Measurements from ENCODE around the gene ZNF503.
"Not testable (repeated sequence)": the region's sequence is repeated elsewhere in the genome, so short reads cannot be mapped to it uniquely, and the experiment has no call there.

The ZNF503 gene

DNA sequence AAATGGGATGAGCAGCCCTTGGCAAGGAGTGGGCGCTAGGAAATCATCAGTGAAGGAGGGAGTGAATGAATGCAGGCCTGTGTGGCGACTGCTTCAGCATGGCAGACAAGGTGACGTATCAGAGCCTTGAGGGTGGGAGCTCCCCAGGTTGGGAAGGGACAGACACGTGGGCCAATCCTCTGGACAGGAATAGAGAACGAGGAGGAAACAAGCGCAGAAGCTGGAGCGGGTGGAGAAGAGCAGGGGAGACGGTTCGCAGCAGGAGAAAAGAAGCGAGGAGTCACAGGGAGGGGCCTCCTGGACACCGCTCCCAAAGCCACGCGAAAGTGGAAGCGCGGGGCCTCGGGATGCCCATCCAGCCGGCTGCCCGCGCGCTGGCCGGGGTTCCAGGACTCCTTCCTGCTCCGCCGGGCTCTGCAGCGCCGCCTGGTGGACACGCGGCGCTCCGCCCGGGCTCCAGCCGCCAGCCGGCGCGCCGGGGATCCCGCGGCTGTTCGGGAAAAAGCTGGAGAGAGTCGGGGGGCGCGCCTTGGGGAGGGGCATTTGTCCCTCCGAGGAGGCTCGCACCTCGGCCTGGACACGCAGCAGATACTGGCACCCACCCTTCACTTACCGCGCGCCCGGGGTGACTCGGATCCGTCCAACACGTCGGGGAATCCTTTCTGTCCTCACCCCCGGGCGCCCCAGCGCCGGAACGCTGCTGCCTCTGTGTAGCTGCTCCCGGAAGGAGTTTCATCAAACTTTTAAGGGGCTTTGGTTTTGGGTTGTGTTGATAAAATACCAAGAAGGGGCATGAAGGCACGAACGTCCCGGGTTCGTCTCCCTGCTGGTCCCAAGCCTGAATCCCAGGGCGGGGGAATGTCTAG lies 6.3 kb downstream of the ZNF503 start:
- DNase-seq (ENCODE audit: low spot score) = no peak

DNA sequence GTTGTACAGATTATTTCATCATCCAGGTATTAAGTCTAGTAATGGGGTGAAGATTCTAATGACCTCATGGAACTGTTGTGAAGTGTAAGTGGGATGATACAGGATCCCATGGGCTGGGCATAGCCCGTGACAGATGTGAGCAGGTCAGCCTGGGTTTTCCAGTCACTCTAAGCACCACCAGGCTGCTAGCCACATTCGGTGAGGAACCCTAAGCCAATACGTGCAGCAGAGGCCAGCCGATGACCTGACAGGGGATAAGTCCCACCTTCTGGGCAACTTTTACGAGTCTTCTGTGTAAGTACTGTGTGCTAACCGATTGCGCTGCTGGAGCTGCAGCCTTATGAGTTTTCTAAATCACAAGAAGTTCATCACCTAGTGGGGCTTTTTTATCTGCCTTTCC lies 7.3 kb downstream of the ZNF503 start:
- DNase-seq (ENCODE audit: low spot score) = no peak

DNA sequence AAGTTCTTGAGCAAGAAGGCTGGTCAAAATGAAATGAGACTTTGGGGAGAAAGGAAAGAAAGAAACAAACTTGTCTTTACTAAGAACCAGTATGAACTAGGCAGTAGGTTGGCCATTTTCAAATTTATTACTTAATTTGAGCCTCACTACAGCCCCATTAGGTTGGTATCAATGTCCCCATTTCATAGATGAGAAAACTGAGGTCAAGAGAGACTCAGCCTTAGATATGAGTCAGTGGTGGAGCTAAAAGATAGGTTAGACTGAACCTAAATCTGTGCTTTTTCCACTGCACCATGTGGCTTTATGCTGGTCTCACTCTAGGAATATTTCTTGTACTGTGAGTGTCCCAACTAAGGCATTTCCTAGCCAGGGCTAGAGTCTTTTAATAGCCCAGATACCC lies 8.8 kb downstream of the ZNF503 start:
- DNase-seq (ENCODE audit: low spot score) = no peak

DNA sequence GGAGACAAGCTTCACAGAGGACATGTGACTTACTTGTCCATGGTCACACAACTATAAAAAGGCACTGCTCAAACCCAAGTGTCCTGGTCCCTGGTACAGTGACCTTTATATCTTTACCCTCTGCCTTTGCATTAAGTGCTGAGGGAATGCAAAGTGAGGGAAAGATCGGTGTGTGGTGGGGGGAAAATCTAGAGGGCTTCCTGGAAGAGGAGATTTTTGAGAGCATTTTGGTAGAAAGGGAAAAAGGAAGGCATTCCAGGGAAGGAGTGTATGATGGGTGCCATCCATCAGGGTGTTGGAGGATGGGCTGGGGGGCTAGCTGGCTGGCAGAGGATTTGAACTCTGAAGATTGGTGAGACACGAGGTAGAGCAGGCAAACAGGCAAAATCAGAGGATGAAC lies 9.3 kb downstream of the ZNF503 start:
- no peak for DNase-seq (ENCODE audit: low spot score)

DNA sequence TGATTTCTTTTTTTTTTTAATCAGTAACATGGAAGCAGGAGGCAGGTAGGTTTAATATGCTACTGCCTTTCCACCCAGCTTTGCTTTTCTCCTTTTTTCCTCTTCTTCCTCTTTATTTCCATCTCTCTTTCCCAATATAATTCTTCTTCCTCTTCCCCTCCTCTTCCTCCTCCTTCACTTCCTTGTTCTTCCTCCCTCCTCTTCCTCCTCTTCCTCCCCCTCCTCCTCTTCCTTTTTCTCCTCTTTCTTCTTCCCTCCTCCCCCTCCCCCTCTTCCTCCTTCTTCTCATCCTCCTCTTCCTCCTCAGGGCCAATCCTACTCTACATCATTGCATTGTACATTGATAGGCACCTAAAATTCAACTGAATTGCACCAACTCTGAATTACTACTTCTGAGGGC lies 11.4 kb downstream of the ZNF503 start:
- no peak for DNase-seq (ENCODE audit: low spot score)

DNA sequence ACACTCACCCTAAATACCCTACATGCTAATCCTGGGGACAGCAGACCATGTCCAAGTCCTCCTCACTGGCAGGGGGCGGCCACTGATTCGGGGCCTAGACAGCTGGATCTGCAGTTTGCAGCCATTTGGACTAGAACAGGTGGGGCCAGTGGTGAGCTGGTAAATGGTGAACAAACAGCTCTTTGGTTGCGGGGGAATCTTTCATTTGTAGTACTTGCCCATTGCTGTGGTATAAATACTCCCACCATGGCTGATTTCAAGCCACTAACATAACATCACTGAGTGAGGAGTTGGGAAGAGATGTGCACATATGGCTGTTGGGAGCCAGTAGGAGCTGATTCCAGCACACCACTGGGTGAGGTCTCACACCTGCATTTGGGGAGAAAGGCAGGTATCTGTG lies 13.5 kb downstream of the ZNF503 start:
- DNase-seq (ENCODE audit: low spot score) = no peak

DNA sequence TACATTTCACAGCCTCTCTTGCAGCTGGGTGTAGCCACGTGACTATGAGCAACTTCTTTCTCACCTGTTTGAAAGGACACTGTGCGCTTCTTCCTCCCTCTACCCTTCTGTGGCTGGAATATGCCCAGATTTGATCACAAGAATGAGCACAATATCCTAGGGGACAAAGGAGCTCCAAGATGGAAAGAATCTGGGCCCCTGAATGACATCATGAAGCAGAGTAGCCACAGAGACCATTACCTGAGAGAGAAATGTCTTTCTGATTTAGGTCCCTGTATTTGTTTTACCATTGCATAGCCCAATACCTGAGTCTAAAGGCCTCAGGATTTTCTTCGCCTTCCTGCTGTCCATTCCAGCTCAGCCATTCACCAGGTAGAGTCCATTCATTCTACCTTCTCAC lies 15.4 kb downstream of the ZNF503 start:
- no peak for DNase-seq (ENCODE audit: low spot score)

DNA sequence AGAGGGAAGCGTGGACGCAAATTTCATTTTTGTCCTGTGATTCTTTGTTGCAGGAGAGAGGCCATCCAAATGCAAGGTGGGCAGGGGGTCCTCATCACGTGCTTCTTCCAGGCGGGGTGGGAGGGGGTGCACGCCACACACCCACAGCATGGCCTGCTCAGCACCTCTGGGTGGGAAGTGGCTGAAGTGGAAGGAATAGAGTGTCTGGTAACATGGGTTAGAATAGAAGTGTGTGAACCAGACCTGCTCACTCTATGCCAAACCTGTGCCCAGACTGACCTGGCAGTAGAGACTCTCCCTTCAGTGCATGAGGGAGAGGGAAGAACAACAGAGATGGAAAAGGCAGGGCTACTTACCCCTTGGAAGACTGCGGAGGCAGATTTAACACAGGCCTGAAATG lies 21.7 kb downstream of the ZNF503 start:
- DNase-seq (ENCODE audit: low spot score) = no peak

DNA sequence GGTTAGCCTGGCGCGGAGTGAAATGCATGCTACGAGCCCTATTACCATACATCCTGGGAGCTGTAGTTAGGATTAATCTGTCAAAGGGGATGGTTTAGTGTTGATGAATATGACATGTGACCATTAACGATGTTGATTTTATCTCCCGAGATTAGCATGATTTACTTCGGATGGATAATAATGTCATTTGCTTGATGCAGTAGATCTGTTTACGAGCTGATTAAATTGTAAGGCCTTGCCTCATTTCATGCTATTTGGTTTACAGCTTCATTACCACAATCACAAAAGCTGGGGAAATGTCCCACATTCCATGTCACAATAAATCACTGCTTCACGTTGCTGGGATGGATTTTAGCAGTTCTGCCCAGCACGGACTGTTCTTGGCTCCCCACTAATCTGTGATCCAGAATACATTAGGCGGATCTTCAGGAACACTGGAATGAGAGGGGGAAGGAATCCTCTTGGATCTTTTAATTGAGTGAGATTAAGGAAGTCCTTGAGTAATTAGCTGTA lies 22.3 kb downstream of the ZNF503 start:
- no peak for DNase-seq (ENCODE audit: low spot score)

DNA sequence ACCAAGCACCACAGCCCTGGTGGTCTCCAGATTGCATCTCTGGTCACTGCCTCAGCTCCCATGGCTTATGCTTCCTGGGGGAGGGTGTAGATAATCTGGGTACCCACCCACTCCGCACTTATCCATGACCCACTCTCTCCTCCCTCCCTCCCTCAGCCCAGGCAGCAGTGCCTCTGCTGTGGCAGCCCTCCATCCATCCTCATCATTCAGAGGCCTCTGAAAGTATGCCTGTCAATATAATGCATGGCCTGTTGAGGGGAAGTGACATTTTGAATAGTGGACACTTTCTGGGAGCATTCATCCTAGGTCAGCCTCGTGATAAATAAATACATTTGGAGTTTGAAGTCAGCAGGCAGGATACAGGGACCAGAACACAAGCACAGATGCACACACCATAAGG lies 23.2 kb downstream of the ZNF503 start:
- DNase-seq (ENCODE audit: low spot score) = no peak

DNA sequence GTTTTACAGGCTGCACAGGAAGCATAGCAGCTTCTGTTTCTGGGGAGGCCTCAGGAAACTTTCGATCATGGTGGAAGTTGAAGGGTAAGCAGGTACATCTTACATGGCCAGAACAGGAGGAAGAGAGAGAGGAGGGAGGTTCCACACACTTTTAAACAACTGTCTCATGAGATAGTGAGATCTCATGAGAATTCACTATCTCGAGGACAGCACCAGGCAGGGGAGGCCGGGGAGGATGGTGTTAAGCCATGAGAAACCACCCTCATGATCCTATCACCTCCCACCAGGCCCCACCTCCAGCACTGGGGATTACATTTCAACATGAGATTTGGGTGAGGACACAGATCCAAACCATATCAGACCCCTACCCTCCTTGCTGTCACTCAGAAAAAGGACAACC lies 23.7 kb downstream of the ZNF503 start:
- DNase-seq (ENCODE audit: low spot score) = no peak

DNA sequence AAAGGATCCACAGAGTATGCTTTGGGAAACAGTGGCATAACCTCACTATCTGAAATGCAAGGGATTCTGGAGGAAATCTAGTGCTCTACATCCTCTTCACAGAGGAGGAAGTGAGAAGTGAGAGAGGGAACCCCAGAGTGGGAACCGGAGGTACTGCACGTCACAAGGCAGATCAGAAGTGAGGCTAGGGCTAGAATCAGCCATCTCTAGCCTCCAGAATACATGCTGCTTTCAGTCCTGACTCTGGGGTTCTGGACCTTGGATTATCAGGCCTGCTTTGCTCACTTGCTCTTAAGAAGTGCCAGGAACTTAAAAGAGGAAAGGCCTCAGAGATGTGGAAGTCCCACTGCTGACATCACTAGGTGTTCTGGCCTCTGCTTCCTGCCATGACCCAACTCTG lies 25.7 kb downstream of the ZNF503 start:
- peak; percentile 63 for DNase-seq (ENCODE audit: low spot score)

DNA sequence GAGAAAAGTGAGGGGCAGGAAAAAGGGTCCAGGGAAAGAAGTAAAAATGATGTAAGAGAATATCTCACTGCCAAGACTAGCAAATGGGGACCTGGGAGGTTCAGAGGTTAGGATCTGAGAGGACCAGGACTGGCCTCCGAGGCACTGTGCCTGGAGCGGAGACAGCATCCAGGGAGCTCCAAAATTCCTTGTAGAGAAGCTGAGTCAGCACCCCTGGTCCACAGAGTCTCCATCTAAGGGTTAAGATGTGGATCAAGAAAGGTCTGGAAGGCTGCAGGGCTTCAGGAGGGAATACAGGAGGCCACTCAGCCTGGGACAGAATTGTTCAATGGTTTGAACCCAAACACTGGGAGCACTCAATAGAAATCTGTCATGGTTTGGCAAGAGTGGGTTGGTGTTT lies 30.6 kb downstream of the ZNF503 start:
- no peak for DNase-seq (ENCODE audit: low spot score)

DNA sequence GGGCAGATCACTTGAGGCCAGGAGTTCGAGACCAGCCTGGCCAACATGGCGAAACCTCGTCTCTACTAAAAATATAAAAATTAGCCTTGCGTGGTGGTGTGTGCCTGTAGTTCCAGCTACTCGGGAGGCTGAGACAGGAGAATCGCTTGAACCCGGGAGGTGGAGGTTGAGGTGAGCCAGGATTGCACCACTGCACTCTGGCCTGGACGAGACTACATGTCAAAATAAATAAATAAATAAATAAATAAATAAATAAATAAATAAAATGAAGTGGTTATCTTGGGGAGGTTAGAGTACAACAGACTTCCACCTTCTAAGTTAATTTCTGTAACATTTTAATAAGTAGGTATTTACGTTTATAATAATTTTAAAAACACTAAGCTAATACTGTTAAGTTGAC lies 31.7 kb downstream of the ZNF503 start:
- DNase-seq (ENCODE audit: low spot score) = not testable (repeated sequence)

DNA sequence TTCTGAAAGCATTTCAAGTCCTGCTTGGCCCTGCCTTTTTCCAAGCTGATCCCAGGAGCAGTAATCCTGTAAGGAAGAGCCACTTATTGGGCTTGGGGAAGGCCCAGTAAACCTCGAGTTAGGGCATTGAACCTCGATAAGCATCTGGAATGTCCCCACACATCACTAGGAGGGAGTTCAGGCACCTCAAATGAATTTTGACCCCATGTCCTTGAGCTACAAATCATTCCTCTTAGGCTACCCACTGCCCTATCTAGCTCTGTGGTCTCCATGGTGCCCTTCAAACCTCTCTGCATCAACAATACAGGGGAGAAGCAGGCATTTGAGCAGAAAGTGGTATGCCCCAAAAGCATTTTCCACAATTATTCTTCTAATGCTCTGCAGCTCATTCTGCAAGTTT lies 33.7 kb downstream of the ZNF503 start:
- no peak for DNase-seq (ENCODE audit: low spot score)

DNA sequence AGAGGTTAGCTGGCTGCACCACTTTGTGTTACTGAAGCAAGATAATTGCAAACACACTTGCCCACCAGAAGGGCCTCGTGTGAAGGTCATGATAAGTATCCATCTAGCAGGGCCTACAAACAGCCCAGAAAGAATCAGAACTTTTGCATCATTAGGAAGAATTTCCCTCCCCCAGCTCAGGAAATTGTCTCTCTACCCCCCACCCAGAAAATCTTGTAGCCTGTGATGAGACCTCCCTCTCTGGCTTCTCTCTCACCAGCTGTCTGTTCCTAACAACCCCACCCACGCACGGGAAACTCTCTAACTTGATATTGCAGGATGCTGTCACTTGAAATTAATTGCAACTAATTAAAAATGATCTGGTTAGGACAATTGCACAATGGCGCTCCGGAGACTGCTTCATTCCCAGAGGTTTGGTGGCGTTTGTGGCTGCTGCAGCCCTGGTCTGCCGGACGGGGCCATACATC lies 34.5 kb downstream of the ZNF503 start:
- DNase-seq (ENCODE audit: low spot score) = peak; percentile 7

DNA sequence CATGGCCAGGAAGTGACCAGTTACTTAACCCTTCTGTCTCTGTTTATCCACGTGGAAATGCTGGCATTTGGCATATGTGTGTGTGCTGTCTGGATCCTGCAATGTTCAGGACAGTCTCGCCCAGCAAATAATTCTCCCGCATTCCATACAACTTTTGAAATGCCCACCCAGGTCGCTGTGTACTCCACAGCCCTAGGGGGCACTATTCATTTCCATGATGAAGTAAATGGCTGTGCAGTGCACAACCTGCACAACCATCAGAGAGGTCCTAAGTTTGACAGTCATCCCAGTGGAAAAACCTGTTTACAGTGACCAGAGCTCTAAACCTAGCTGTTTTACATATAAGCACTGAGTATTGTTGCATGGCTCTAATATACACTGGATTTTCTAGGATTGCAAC lies 38.1 kb downstream of the ZNF503 start:
- DNase-seq (ENCODE audit: low spot score) = no peak

DNA sequence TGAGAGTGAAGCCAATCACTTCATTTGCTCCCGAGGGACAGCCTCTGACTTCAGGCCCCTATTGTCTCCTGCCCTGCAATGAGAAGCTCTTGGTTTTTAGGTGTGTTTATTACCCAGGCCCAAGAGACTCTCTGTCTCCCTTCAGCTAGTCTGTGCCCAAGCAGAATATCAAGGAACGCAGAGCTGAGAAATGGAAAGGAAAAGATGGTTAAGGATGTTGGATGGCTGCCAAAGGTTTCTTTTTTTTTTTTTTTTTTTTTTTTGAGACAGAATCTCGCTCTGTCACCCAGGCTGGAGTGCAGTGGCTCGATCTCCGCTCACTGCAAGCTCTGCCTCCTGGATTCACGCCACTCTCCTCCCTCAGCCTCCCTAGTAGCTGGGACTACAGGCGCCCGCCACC lies 41.7 kb downstream of the ZNF503 start:
- not testable (repeated sequence) for DNase-seq (ENCODE audit: low spot score)

DNA sequence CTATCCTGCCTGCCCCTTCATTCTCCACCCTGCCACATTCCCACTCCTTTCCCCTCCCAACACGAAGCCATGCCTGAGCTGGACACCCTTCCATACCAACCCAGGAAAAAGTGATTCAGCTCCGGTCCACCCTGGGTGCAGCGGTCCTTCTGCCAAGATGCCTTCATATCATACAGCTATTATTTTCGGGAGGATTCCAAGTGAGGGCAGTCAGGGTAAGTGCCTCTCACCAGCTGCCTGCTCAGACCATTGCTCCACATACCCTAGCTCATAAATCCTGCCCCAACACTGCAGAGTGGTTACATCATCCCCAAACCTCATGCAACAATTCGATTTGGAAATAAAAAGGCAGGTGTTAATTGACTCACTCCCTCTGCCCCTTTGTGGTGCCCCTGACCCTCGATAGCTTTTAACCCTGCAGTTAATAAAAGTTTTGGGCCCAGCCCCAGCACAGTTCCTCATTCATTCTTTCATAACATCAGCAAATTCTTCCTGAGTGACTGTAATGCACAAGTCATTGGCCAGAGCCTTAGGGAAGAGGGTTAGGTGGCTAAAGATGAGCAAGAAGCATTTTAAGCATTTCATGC lies 42.6 kb downstream of the ZNF503 start:
- DNase-seq (ENCODE audit: low spot score) = no peak

DNA sequence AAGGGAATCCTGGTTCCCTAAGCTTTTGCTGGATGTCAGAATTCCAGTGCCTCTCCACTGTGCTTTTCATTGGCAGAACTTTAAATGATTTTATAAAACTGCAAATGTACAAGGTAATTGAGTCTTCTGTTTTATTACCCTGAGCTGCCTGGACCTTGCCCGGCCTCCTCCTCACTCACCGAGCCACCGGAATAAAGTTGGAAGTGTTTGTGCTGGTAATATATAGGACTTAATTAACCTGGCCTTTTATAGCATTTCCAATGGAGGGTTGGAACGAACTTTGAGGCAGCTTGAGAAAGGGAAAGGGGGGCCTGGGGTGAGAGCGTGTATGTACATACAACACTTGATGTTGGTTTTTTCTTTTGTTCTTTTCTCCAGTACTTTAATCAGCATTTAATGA lies 43.4 kb downstream of the ZNF503 start:
- DNase-seq (ENCODE audit: low spot score) = no peak

DNA sequence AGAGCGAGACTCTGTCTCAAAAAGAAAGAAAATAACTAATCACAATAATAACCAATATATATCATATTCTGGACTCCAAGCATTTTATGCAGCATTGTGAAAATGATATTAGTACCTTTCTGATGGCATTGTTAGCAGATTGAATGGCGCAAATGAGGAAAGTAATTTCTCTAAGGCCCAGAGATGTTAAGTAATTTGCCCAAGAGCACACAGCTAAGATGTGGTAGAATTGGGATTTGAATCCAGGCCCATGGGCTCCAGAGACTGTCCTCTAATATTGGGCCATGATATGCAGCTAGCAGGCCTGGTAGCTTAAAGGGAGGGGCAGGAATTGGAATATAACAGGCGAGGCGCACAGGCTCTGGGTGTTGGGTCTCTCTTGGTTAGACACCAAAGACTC lies 44.1 kb downstream of the ZNF503 start:
- no peak for DNase-seq (ENCODE audit: low spot score)

DNA sequence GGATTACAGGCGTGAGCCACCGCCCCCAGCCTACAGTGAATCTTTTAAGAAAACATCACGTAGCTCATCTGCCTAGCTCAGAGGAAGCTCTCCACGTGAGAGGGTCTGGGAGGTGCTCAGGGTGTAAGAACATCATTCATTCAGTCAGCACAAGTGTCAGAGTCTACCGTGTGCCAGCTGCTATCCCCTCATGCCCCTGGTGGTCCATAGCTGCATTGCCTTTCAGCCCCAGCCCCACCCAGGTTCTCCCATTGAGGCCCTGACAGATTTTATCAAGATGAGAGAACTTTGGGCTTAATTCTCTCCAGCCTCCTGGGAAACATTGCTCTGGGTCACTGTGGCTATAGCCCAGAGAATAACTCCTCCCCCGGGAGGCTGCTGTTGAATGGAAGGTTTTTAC lies 45.1 kb downstream of the ZNF503 start:
- no peak for DNase-seq (ENCODE audit: low spot score)

DNA sequence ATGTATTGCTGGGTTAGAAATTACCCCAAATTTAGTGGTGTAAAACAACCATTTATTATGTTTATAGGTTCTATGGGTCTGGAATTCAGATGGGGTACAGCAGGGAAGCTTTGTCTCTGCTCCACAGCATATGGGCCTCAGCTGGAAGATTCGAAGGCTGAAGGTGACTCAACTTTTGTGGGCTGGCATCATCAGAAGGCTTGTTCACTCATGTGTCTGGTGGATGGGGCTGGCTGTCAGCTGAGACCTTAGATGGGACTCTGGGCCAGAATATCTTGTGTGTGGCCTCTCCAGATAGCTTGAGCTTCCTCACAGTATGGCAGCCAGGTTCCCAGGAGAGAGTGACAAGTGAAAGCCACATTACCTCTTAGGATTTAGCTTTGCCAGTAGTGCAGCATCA lies 45.9 kb downstream of the ZNF503 start:
- DNase-seq (ENCODE audit: low spot score) = no peak

DNA sequence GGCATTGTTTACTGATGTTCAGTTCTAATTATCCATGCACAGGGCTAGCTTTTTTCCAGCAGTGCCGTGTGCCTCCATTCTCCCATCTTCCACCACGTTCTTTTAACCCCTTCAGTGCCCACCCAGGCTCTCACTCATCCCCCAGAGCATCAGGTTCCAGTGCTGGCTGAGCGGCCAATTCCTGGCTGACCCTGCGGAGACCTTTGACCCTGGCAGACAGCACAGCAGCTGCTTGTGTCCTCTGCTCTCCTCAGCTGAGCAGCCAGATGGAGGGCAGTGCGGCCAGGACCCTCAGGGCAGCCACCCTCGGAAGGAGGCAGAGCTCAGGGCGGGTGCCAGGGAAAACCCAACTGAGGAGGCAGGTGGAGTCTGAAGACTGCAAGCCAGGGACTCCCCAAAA lies 48.4 kb downstream of the ZNF503 start:
- DNase-seq (ENCODE audit: low spot score) = no peak
